ENCODE data around the gene DUSP11. TPM values are rescaled to one million over a fixed set of nuclear protein-coding genes. Genes with fewer than 3 reads are reported as not detected.
A peak's percentile ranks its signal among the peaks of the same experiment; 100 is the strongest.

Gene DUSP11
- total and polyA plus RNA-seq, 2 of the 13 experiments (the other 11 are each of a cell fraction or from before 2014, with no cell fraction given): 30.5 to 36.2 TPM

- TF ChIP-seq ZNF879 (CRISPR knock-in tag; IDR thresholded peaks at IDR 0.05): peak; percentile 82; the same call in 1 of the 2 replicates
- peak; percentile 54; the same call in 1 of the 2 replicates for TF ChIP-seq ZBED4 (CRISPR knock-in tag; IDR thresholded peaks at IDR 0.05; ENCODE audit: borderline replicate concordance)
- TF ChIP-seq NR1H2 (CRISPR knock-in tag; IDR thresholded peaks at IDR 0.05; ENCODE audit: borderline replicate concordance, low read depth): no peak
- TF ChIP-seq ZBTB37 (CRISPR knock-in tag; IDR thresholded peaks at IDR 0.05): no peak
- peak; percentile 65; the same call in 1 of the 2 replicates for TF ChIP-seq EEA1 (CRISPR knock-in tag; IDR thresholded peaks at IDR 0.05; ENCODE audit: borderline replicate concordance)
- TF ChIP-seq ATF1 (CRISPR knock-in tag; IDR thresholded peaks at IDR 0.05): peak; percentile 86
- peak; percentile 62; the same call in 1 of the 2 replicates for TF ChIP-seq PPARG (CRISPR knock-in tag; conservative IDR thresholded peaks at IDR 0.05)
- 0 out of 2 replicates have a peak, but pooled peaks have one; percentile 26 for TF ChIP-seq NCOA1 (CRISPR knock-in tag; IDR thresholded peaks at IDR 0.05)
- TF ChIP-seq ZBTB40 (IDR thresholded peaks at IDR 0.05): peak; percentile 96
- peak; percentile 76; the same call in 1 of the 2 replicates for TF ChIP-seq ZBTB40 (CRISPR knock-in tag; IDR thresholded peaks at IDR 0.05)
- TF ChIP-seq SMAD9 (CRISPR knock-in tag; IDR thresholded peaks at IDR 0.05): peak; percentile 55; the same call in 1 of the 2 replicates
- peak; percentile 100 for TF ChIP-seq NR2C2 (CRISPR knock-in tag; IDR thresholded peaks at IDR 0.05; ENCODE audit: borderline replicate concordance)
Observed at GRCh38 chr2:73736855-73737779, 42.8 kb downstream of the DUSP11 start, which contains the start of gene TPRKB (continued).
